Measurements from ENCODE around the gene FBXL7.

FBXL7 gene

GRCh38 chr5:15476977-15477376 is 23.0 kb upstream of the FBXL7 start:
- Histone ChIP-seq H3K4me1 (ENCODE audit: control insufficient read depth in 2 of 2, insufficient read depth in 2 of 2, low read length in 2 of 2) (no peaks in the 10 kb centered on the region), H3K36me3 (ENCODE audit: control insufficient read depth in 2 of 2, insufficient read depth in 2 of 2, low read length in 2 of 2) (no peaks in the 10 kb centered on the region), H3K27me3 (ENCODE audit: control insufficient read depth in 2 of 2, insufficient read depth in 2 of 2, low read length in 2 of 2) (no peaks in the 10 kb centered on the region), H3K27ac (ENCODE audit: low read depth in 2 of 2, low read length in 2 of 2) (no peak overlapping the region), H3K4me3 (ENCODE audit: low read length in 2 of 2) (no peak overlapping the region), H3K9ac (ENCODE audit: low read depth in 1 of 2, low read length in 2 of 2) (no peak overlapping the region), H3K9me3 (ENCODE audit: control insufficient read depth in 2 of 2, low read length in 2 of 2) (no peaks in the 10 kb centered on the region)

GRCh38 chr5:15480436-15480835 is 19.5 kb upstream of the FBXL7 start:
- no peaks in the 10 kb centered on the region for H3K27me3 ChIP-seq (ENCODE audit: control insufficient read depth in 2 of 2, insufficient read depth in 2 of 2, low read length in 2 of 2)
- no peak overlapping the region for H3K27ac ChIP-seq (ENCODE audit: low read depth in 2 of 2, low read length in 2 of 2)
- no peak overlapping the region for H3K9ac ChIP-seq (ENCODE audit: low read depth in 1 of 2, low read length in 2 of 2)
- H3K36me3 ChIP-seq (ENCODE audit: control insufficient read depth in 2 of 2, insufficient read depth in 2 of 2, low read length in 2 of 2), result no peaks in the 10 kb centered on the region
- no peaks in the 10 kb centered on the region for H3K4me1 ChIP-seq (ENCODE audit: control insufficient read depth in 2 of 2, insufficient read depth in 2 of 2, low read length in 2 of 2)
- H3K9me3 ChIP-seq (ENCODE audit: control insufficient read depth in 2 of 2, low read length in 2 of 2), result no peaks in the 10 kb centered on the region
- no peak overlapping the region for H3K4me3 ChIP-seq (ENCODE audit: low read length in 2 of 2)

- no peaks in the 10 kb centered on the region for H3K4me1 ChIP-seq (ENCODE audit: control insufficient read depth in 2 of 2, insufficient read depth in 2 of 2, low read length in 2 of 2)
- no peaks in the 10 kb centered on the region for H3K36me3 ChIP-seq (ENCODE audit: control insufficient read depth in 2 of 2, insufficient read depth in 2 of 2, low read length in 2 of 2)
- no peaks in the 10 kb centered on the region for H3K9me3 ChIP-seq (ENCODE audit: control insufficient read depth in 2 of 2, low read length in 2 of 2)
- no peak overlapping the region for H3K4me3 ChIP-seq (ENCODE audit: low read length in 2 of 2)
- no peaks in the 10 kb centered on the region for H3K27me3 ChIP-seq (ENCODE audit: control insufficient read depth in 2 of 2, insufficient read depth in 2 of 2, low read length in 2 of 2)
- no peak overlapping the region for H3K27ac ChIP-seq (ENCODE audit: low read depth in 2 of 2, low read length in 2 of 2)
- no peak overlapping the region for H3K9ac ChIP-seq (ENCODE audit: low read depth in 1 of 2, low read length in 2 of 2)
These were observed 16.5 kb upstream of the FBXL7 start for GRCh38 chr5:15483351-15484097.

GRCh38 chr5:15487228-15487627 is 12.8 kb upstream of the FBXL7 start:
- Histone ChIP-seq H3K9me3 (ENCODE audit: control insufficient read depth in 2 of 2, low read length in 2 of 2) (no peaks in the 10 kb centered on the region), H3K36me3 (ENCODE audit: control insufficient read depth in 2 of 2, insufficient read depth in 2 of 2, low read length in 2 of 2) (no peaks in the 10 kb centered on the region), H3K9ac (ENCODE audit: low read depth in 1 of 2, low read length in 2 of 2) (no peak overlapping the region), H3K4me1 (ENCODE audit: control insufficient read depth in 2 of 2, insufficient read depth in 2 of 2, low read length in 2 of 2) (no peaks in the 10 kb centered on the region), H3K27me3 (ENCODE audit: control insufficient read depth in 2 of 2, insufficient read depth in 2 of 2, low read length in 2 of 2) (no peaks in the 10 kb centered on the region), H3K27ac (ENCODE audit: low read depth in 2 of 2, low read length in 2 of 2) (no peak overlapping the region), H3K4me3 (ENCODE audit: low read length in 2 of 2) (no peak overlapping the region)

DNA sequence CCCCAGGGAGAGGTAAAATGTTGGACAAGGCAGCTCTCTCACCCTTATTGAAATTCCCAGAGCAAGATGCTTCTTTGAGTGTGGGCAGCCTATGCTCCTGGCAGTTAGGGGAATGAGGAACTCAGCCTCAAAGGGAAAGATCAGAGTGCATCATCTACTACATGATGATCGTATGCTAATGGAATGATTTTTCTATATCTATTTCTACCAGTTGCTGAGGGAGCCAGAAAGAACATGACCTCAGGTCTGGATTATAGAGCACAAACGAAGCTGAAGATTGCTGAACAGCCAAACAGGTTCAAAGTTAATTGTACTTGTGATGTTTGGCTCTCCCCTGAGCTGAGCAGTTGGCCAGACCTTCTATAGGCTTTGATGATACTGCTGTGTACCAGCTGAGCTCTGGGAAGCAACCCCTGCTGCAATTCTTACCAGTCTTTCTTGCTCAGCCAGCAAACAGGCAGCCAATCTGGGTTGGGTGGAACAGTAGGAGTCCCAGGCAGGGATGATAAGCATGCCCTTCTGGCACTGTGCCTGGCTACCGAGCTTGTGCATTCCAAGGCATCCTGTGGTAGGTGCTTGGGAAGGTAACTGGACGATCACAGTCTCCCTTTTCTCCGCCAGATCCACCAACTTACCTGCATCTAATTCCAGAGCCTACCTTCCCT is 10.3 kb upstream of the FBXL7 start:
- Histone ChIP-seq H3K27me3 (ENCODE audit: control insufficient read depth in 2 of 2, insufficient read depth in 2 of 2, low read length in 2 of 2) (no peaks in the 10 kb centered on the region), H3K9me3 (ENCODE audit: control insufficient read depth in 2 of 2, low read length in 2 of 2) (no peaks in the 10 kb centered on the region), H3K27ac (ENCODE audit: low read depth in 2 of 2, low read length in 2 of 2) (no peak overlapping the region), H3K4me1 (ENCODE audit: control insufficient read depth in 2 of 2, insufficient read depth in 2 of 2, low read length in 2 of 2) (no peaks in the 10 kb centered on the region), H3K36me3 (ENCODE audit: control insufficient read depth in 2 of 2, insufficient read depth in 2 of 2, low read length in 2 of 2) (no peaks in the 10 kb centered on the region), H3K4me3 (ENCODE audit: low read length in 2 of 2) (no peak overlapping the region), H3K9ac (ENCODE audit: low read depth in 1 of 2, low read length in 2 of 2) (no peak overlapping the region)

DNA sequence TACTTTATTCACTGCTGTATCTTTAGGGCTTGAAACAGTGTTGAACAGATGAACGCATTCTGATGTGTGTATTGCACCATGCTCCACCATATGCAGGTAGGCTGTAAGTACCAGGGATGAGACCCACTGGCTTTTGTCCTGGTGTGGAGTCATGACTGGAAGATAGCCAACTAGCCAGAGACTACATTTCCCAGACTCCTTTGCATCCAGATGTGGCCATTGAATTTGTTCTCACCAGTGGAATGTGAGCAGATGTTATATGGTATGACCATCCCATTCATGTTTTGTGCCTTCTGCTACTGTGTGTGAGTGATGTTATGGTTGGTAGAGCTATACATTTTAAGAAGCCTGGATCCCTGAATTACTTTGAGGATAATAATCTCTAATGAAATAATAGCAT is 7.4 kb upstream of the FBXL7 start:
- no peak overlapping the region for H3K4me3 ChIP-seq (ENCODE audit: low read length in 2 of 2)
- no peaks in the 10 kb centered on the region for H3K27me3 ChIP-seq (ENCODE audit: control insufficient read depth in 2 of 2, insufficient read depth in 2 of 2, low read length in 2 of 2)
- H3K36me3 ChIP-seq (ENCODE audit: control insufficient read depth in 2 of 2, insufficient read depth in 2 of 2, low read length in 2 of 2), result no peaks in the 10 kb centered on the region
- H3K9me3 ChIP-seq (ENCODE audit: control insufficient read depth in 2 of 2, low read length in 2 of 2), result no peaks in the 10 kb centered on the region
- H3K9ac ChIP-seq (ENCODE audit: low read depth in 1 of 2, low read length in 2 of 2), result no peak overlapping the region
- H3K4me1 ChIP-seq (ENCODE audit: control insufficient read depth in 2 of 2, insufficient read depth in 2 of 2, low read length in 2 of 2), result no peaks in the 10 kb centered on the region
- no peak overlapping the region for H3K27ac ChIP-seq (ENCODE audit: low read depth in 2 of 2, low read length in 2 of 2)

- no peak overlapping the region for H3K9ac ChIP-seq (ENCODE audit: low read depth in 1 of 2, low read length in 2 of 2)
- H3K27me3 ChIP-seq (ENCODE audit: control insufficient read depth in 2 of 2, insufficient read depth in 2 of 2, low read length in 2 of 2), result peaks cover 0 to 1% of the 10 kb centered on the region in 2 donors
- H3K27ac ChIP-seq (ENCODE audit: low read depth in 2 of 2, low read length in 2 of 2), result no peak overlapping the region
- H3K9me3 ChIP-seq (ENCODE audit: control insufficient read depth in 2 of 2, low read length in 2 of 2), result no peaks in the 10 kb centered on the region
- no peaks in the 10 kb centered on the region for H3K4me1 ChIP-seq (ENCODE audit: control insufficient read depth in 2 of 2, insufficient read depth in 2 of 2, low read length in 2 of 2)
- H3K36me3 ChIP-seq (ENCODE audit: control insufficient read depth in 2 of 2, insufficient read depth in 2 of 2, low read length in 2 of 2), result no peaks in the 10 kb centered on the region
- H3K4me3 ChIP-seq (ENCODE audit: low read length in 2 of 2), result no peak overlapping the region
These were observed 6.5 kb upstream of the FBXL7 start for GRCh38 chr5:15493501-15493900.

- Histone ChIP-seq H3K9ac (ENCODE audit: low read depth in 1 of 2, low read length in 2 of 2) (no peak overlapping the region), H3K27me3 (ENCODE audit: control insufficient read depth in 2 of 2, insufficient read depth in 2 of 2, low read length in 2 of 2) (peaks cover 8 to 11% of the 10 kb centered on the region in 2 donors), H3K4me1 (ENCODE audit: control insufficient read depth in 2 of 2, insufficient read depth in 2 of 2, low read length in 2 of 2) (peaks cover 0 to 2% of the 10 kb centered on the region in 2 donors), H3K36me3 (ENCODE audit: control insufficient read depth in 2 of 2, insufficient read depth in 2 of 2, low read length in 2 of 2) (no peaks in the 10 kb centered on the region), H3K27ac (ENCODE audit: low read depth in 2 of 2, low read length in 2 of 2) (no peak overlapping the region), H3K4me3 (ENCODE audit: low read length in 2 of 2) (no peak overlapping the region), H3K9me3 (ENCODE audit: control insufficient read depth in 2 of 2, low read length in 2 of 2) (no peaks in the 10 kb centered on the region)
These were observed 5.0 kb upstream of the FBXL7 start for GRCh38 chr5:15495026-15495425.

- Histone ChIP-seq H3K4me1 (ENCODE audit: control insufficient read depth in 2 of 2, insufficient read depth in 2 of 2, low read length in 2 of 2) (peaks cover 0 to 2% of the 10 kb centered on the region in 2 donors), H3K9ac (ENCODE audit: low read depth in 1 of 2, low read length in 2 of 2) (no peak overlapping the region), H3K27me3 (ENCODE audit: control insufficient read depth in 2 of 2, insufficient read depth in 2 of 2, low read length in 2 of 2) (peaks cover 11 to 14% of the 10 kb centered on the region in 2 donors), H3K9me3 (ENCODE audit: control insufficient read depth in 2 of 2, low read length in 2 of 2) (no peaks in the 10 kb centered on the region), H3K36me3 (ENCODE audit: control insufficient read depth in 2 of 2, insufficient read depth in 2 of 2, low read length in 2 of 2) (no peaks in the 10 kb centered on the region), H3K27ac (ENCODE audit: low read depth in 2 of 2, low read length in 2 of 2) (no peak overlapping the region), H3K4me3 (ENCODE audit: low read length in 2 of 2) (no peak overlapping the region)
These were observed 3.1 kb upstream of the FBXL7 start for GRCh38 chr5:15496886-15497285.

DNA sequence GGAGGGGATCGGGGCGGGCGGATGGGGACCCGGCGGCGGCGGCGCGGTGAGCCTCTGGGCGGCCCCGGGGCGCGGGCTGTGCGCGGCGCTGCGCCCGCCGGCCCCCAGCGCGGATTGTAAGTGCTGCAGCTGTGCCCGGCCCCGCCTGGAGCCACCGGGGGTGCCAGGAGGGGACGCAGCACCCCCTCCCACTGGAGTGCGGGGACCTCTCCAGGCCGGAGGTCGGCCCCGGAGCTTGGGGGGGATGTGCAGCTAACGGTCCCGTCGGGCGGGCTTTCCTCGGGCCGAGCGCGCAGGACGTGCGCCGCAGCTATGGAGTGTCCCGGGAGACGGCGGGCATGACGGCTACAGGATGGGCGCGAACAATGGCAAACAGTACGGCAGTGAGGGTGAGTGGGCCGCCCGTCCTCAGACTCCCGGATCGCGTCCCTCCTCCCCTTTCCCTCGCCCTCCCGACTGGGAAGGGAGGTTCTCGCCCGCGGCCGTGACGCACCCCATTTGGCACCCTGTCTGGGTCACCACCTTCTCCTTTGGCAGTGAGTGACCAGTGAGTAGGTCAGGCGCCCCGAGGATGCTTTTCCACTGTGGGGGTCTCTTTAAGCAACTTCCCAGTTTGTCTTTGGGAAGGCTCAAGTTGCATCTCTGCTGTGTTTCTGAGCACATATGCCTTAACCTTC is 483 bp downstream of the FBXL7 start:
- Histone ChIP-seq H3K9ac (ENCODE audit: low read depth in 1 of 2, low read length in 2 of 2) (peak overlapping the region in 1 of 2 donors; percentile 63), H3K9me3 (ENCODE audit: control insufficient read depth in 2 of 2, low read length in 2 of 2) (no peaks in the 10 kb centered on the region), H3K4me1 (ENCODE audit: control insufficient read depth in 2 of 2, insufficient read depth in 2 of 2, low read length in 2 of 2) (peaks cover 0 to 2% of the 10 kb centered on the region in 2 donors), H3K36me3 (ENCODE audit: control insufficient read depth in 2 of 2, insufficient read depth in 2 of 2, low read length in 2 of 2) (no peaks in the 10 kb centered on the region), H3K27ac (ENCODE audit: low read depth in 2 of 2, low read length in 2 of 2) (peak overlapping the region; percentile 70 to 75), H3K27me3 (ENCODE audit: control insufficient read depth in 2 of 2, insufficient read depth in 2 of 2, low read length in 2 of 2) (peaks cover 11 to 14% of the 10 kb centered on the region in 2 donors), H3K4me3 (ENCODE audit: low read length in 2 of 2) (peak overlapping the region; percentile 63 to 71)

Data from mucosa of rectum (tissue), 2 donors.